Neural progenitor cell (in vitro differentiated cells): ENCODE measurements around the gene RASGRP4. TPM values are rescaled to one million over a fixed set of nuclear protein-coding genes. Genes with fewer than 3 reads are reported as not detected.

Experiments used
- DNase-seq: peaks from one replicate; pipeline ENCODE4 v3.0.0-alpha.2; 2016; ENCODE audit warnings: low spot score
- H2AFZ ChIP-seq: fragments of 200-600 bp; sonication (generic); replicated peaks from 2 replicates; pipeline ENCODE4 v1.6.1; 2016; ENCODE audit warnings: antibody characterized with exemption
- H3F3A ChIP-seq: fragments of 200-600 bp; sonication (generic); 2 replicates; pipeline ENCODE4 v1.6.1; 2016; ENCODE audit warnings: antibody characterized with exemption, low read depth
- H3K27ac ChIP-seq: fragments of 200-600 bp; sonication (generic); 2 replicates; pipeline ENCODE4 v1.5.1; 2016; ENCODE audit warnings: mild to moderate bottlenecking
- H3K27me3 ChIP-seq: fragments of 200-600 bp; sonication (generic); 2 replicates; pipeline ENCODE4 v1.6.1; 2016; ENCODE audit warnings: mild to moderate bottlenecking, moderate library complexity
- H3K36me3 ChIP-seq: fragments of 200-600 bp; sonication (generic); 2 replicates; pipeline ENCODE4 v1.5.1; 2016
- H3K4me1 ChIP-seq: fragments of 200-600 bp; sonication (generic); 2 replicates; pipeline ENCODE4 v1.6.1; 2016; ENCODE audit warnings: mixed run types
- H3K4me2 ChIP-seq: fragments of 200-600 bp; sonication (generic); 2 replicates; pipeline ENCODE4 v1.6.1; 2016
- H3K4me3 ChIP-seq: fragments of 200-600 bp; sonication (generic); 2 replicates; pipeline ENCODE4 v1.5.1; 2016
- H3K79me2 ChIP-seq: fragments of 200-600 bp; sonication (generic); 2 replicates; pipeline ENCODE4 v1.6.1; 2016; ENCODE audit warnings: low read depth
- H3K9ac ChIP-seq: fragments of 200-600 bp; sonication (generic); 2 replicates; pipeline ENCODE4 v1.6.1; 2016
- H3K9me3 ChIP-seq: fragments of 200-600 bp; sonication (generic); 2 replicates; pipeline ENCODE4 v1.5.1; 2016; ENCODE audit warnings: low read depth
- H4K20me1 ChIP-seq: fragments of 200-600 bp; sonication (generic); 2 replicates; pipeline ENCODE4 v1.6.1; 2016; ENCODE audit warnings: low read depth
- H3K27ac Mint-ChIP-seq: 3 replicates; pipeline ENCODE4 v1.8.0; 2021; ENCODE audit warnings: mixed read lengths
- H3K27me3 Mint-ChIP-seq: 2 replicates; pipeline ENCODE4 v1.8.0; 2022; ENCODE audit warnings: low read depth, mild to moderate bottlenecking, inconsistent platforms, moderate library complexity, mixed read lengths; ENCODE audit not compliant: insufficient read depth
- H3K36me3 Mint-ChIP-seq: 3 replicates; pipeline ENCODE4 v1.8.0; 2021; ENCODE audit warnings: mixed read lengths
- H3K4me1 Mint-ChIP-seq: 3 replicates; pipeline ENCODE4 v1.8.0; 2021; ENCODE audit warnings: mixed read lengths
- H3K4me3 Mint-ChIP-seq: 3 replicates; pipeline ENCODE4 v1.8.0; 2021; ENCODE audit warnings: mild to moderate bottlenecking, moderate library complexity, mixed read lengths
- H3K9me3 Mint-ChIP-seq: 3 replicates; pipeline ENCODE4 v1.8.0; 2020; ENCODE audit warnings: mixed read lengths
- EZH2 ChIP-seq: fragments of 200-600 bp; sonication (generic); IDR thresholded peaks from 2 replicates; pipeline ENCODE4 v1.6.1; 2017; ENCODE audit warnings: antibody characterized with exemption, mild to moderate bottlenecking, moderate library complexity
- EZH2phosphoT487 ChIP-seq: fragments of 200-600 bp; sonication (generic); IDR thresholded peaks from 2 replicates; pipeline ENCODE4 v1.6.1; 2017; ENCODE audit warnings: antibody characterized with exemption
- total RNA-seq: library from RNA; depleted of rRNA; stranded (reverse); fragments of >200 nt; gene quantifications from 2 replicates; pipeline ENCODE4 v1.2.3, GENCODE V29; 2015; ENCODE audit warnings: low replicate concordance
- TF ChIP-seq, protein P1 (sequence below): fragments of 200-600 bp; sonication (generic); IDR thresholded peaks from 2 replicates; pipeline ENCODE4 v1.5.1; 2017; ENCODE audit warnings: antibody characterized with exemption, mild to moderate bottlenecking

RASGRP4 gene
- total RNA-seq, 1 donor from 2014 or later: not detected

DNA sequence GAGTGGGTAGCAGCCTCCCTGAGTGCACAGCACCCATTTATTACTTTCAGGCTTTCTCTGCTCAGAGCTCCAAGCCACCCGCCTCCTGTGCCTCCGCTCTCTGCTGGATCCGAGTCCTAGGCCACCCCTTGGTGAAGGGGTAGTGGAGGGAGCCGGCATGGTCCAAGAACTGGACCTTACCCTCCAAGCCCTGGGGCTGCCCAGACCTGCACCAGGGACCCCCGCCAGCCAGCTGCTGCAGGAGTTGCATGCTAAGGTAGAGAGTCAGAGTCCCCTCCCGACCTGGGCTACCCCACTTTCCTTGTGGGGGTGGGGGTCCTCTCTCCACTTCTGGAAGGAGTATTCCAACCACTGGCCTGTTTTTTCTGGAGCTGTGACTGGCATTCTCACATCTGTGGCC is 21.2 kb downstream of the RASGRP4 start:
- no peak overlapping the region for H3K9ac ChIP-seq
- H3K27me3 ChIP-seq: peaks cover 30% of the 10 kb centered on the region
- no peak overlapping the region for H3K4me2 ChIP-seq
- no peak overlapping the region for H3K4me3 ChIP-seq
- no peaks in the 10 kb centered on the region for H3K4me1 ChIP-seq
- H3K9me3 Mint-ChIP-seq: no peaks in the 10 kb centered on the region
- H3K36me3 ChIP-seq: no peaks in the 10 kb centered on the region
- H4K20me1 ChIP-seq: no peaks in the 10 kb centered on the region
- no peak overlapping the region for H3K27ac ChIP-seq
- H3K4me1 Mint-ChIP-seq: peaks cover 3% of the 10 kb centered on the region
- H3K27ac Mint-ChIP-seq: no peak overlapping the region
- TF ChIP-seq EZH2phosphoT487 (no peak), EZH2 (no peak)
- TF ChIP-seq, protein P1, sequence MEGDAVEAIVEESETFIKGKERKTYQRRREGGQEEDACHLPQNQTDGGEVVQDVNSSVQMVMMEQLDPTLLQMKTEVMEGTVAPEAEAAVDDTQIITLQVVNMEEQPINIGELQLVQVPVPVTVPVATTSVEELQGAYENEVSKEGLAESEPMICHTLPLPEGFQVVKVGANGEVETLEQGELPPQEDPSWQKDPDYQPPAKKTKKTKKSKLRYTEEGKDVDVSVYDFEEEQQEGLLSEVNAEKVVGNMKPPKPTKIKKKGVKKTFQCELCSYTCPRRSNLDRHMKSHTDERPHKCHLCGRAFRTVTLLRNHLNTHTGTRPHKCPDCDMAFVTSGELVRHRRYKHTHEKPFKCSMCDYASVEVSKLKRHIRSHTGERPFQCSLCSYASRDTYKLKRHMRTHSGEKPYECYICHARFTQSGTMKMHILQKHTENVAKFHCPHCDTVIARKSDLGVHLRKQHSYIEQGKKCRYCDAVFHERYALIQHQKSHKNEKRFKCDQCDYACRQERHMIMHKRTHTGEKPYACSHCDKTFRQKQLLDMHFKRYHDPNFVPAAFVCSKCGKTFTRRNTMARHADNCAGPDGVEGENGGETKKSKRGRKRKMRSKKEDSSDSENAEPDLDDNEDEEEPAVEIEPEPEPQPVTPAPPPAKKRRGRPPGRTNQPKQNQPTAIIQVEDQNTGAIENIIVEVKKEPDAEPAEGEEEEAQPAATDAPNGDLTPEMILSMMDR: no peak
- no peaks in the 10 kb centered on the region for H3K9me3 ChIP-seq
- DNase-seq: no peak
- H2AFZ ChIP-seq: no peak overlapping the region
- H3K4me3 Mint-ChIP-seq: peak overlapping the region; percentile 71
- H3K79me2 ChIP-seq: no peaks in the 10 kb centered on the region
- peaks cover 11% of the 10 kb centered on the region for H3K27me3 Mint-ChIP-seq
- H3K36me3 Mint-ChIP-seq: peaks cover 3% of the 10 kb centered on the region
- H3F3A ChIP-seq: peaks cover 10% of the 10 kb centered on the region

DNA sequence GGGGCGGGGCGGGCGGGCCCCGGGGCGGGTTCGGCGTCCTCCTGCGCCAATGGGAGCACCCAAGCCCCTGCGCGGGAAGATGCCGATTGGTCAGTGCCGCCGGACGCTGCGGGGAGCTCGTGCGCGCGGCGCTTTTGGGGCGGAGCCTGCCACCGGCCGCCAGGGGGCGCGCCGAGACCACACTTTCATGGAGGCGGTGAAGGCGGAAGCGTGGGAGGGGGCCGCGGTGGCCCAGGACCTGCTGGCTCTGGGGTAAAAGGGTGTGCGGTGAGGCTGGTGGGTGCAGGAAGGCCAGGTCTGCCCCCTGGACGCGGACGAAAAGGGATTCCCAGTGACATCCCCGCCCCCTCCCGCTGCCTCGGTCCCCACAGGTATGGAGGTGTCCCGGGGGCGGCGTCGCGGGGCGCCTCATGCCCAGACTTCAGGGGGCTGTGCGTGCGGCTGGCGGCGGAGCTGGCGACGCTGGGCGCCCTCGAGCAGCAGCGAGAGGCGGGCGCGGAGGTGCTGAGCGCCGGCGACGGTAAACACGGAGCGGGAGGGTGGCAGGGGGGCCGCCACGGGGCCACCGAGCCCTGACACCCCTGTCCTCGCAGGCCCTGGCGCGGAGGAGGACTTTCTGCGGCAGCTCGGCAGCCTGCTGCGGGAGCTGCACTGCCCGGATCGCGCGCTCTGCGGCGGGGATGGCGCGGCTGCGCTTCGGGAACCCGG is 22.9 kb downstream of the RASGRP4 start, which contains the start of gene FAM98C:
Gene FAM98C, plus strand, starts transcription at position 127 of the 708 bp plus-strand sequence. Its CDS starts 61 bp downstream, at position 188.
- H3K36me3 Mint-ChIP-seq: peaks cover 3% of the 10 kb centered on the region
- H3K27me3 ChIP-seq: peaks cover 44% of the 10 kb centered on the region
- H3K9me3 ChIP-seq: no peaks in the 10 kb centered on the region
- no peaks in the 10 kb centered on the region for H3K4me1 ChIP-seq
- H3K9me3 Mint-ChIP-seq: no peaks in the 10 kb centered on the region
- H3K4me1 Mint-ChIP-seq: peaks cover 3% of the 10 kb centered on the region
- DNase-seq: peak; percentile 99
- H3K4me3 ChIP-seq: peak within 1 kb of the TSS; percentile 72
- no peaks in the 10 kb centered on the region for H4K20me1 ChIP-seq
- no peak within 1 kb of the TSS for H3K27ac ChIP-seq
- H3K4me2 ChIP-seq: peak within 1 kb of the TSS; percentile 93
- no peak within 1 kb of the TSS for H3K27ac Mint-ChIP-seq
- no peaks in the 10 kb centered on the region for H3K79me2 ChIP-seq
- H3K27me3 Mint-ChIP-seq: peaks cover 12% of the 10 kb centered on the region
- H3F3A ChIP-seq: peaks cover 10% of the 10 kb centered on the region
- H3K9ac ChIP-seq: no peak within 1 kb of the TSS
- TF ChIP-seq EZH2 (peak; percentile 57), EZH2phosphoT487 (no peak)
- TF ChIP-seq, protein P1: peak; percentile 92
- peak within 1 kb of the TSS; percentile 99 for H2AFZ ChIP-seq
- no peaks in the 10 kb centered on the region for H3K36me3 ChIP-seq
- peak within 1 kb of the TSS; percentile 89 for H3K4me3 Mint-ChIP-seq

DNA sequence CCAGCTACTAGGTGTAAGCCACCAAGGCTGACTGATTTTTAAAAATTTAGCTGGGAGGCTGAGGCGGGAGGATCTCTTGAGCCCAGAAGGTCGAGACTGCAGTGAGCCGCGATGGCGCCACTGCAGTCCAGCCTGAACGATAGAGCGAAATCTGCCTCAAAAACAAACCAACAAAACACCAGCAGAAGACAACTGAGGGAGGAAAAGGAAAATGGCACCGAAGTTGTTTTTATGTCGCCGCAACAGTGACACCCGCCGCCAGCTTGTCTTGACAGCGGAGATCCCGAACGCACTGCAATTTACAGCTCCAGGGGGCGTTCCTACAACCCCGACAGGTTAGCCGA is 23.4 kb downstream of the RASGRP4 start:
- peak overlapping the region; percentile 52 for H2AFZ ChIP-seq
- H3K36me3 ChIP-seq: no peaks in the 10 kb centered on the region
- peak overlapping the region; percentile 34 for H3K4me3 ChIP-seq
- H3F3A ChIP-seq: peaks cover 10% of the 10 kb centered on the region
- H3K9me3 ChIP-seq: no peaks in the 10 kb centered on the region
- no peaks in the 10 kb centered on the region for H3K79me2 ChIP-seq
- Mint-ChIP-seq H3K4me1 (peaks cover 3% of the 10 kb centered on the region), H3K9me3 (no peaks in the 10 kb centered on the region), H3K27ac (no peak overlapping the region), H3K27me3 (peaks cover 11% of the 10 kb centered on the region), H3K4me3 (peak overlapping the region; percentile 89), H3K36me3 (peaks cover 3% of the 10 kb centered on the region)
- H3K4me1 ChIP-seq: no peaks in the 10 kb centered on the region
- no peak overlapping the region for H3K9ac ChIP-seq
- H3K27ac ChIP-seq: no peak overlapping the region
- peaks cover 44% of the 10 kb centered on the region for H3K27me3 ChIP-seq
- H4K20me1 ChIP-seq: no peaks in the 10 kb centered on the region
- peak overlapping the region; percentile 63 for H3K4me2 ChIP-seq
- TF ChIP-seq, protein P1: no peak
- TF ChIP-seq EZH2: no peak
- TF ChIP-seq EZH2phosphoT487: no peak
- DNase-seq: no peak
